HG03066 (cell line): ENCODE data around the gene GSTM1.
"Not testable (repeated sequence)": the region's sequence is repeated elsewhere in the genome, so short reads cannot be mapped to it uniquely, and the experiment has no call there.

Experiments used
- ATAC-seq: cut with Tn5 transposase; IDR thresholded peaks from one replicate; pipeline ENCODE4 v1.9.1; 2021; ENCODE audit warnings: low read depth; ENCODE audit not compliant: unreplicated experiment

Gene GSTM1

GRCh38 chr1:109695138-109695537 lies 7.5 kb downstream of the GSTM1 start:
- ATAC-seq, result not testable (repeated sequence)

- ATAC-seq, result no peak
These were observed 9.4 kb downstream of the GSTM1 start for GRCh38 chr1:109697066-109697465.

- not testable (repeated sequence) for ATAC-seq
These were observed 10.2 kb downstream of the GSTM1 start for GRCh38 chr1:109697861-109698260.

GRCh38 chr1:109702940-109703339 lies 15.3 kb downstream of the GSTM1 start:
- not testable (repeated sequence) for ATAC-seq

GRCh38 chr1:109704173-109704572 lies 16.6 kb downstream of the GSTM1 start:
- no peak for ATAC-seq

GRCh38 chr1:109705411-109705810 lies 17.8 kb downstream of the GSTM1 start:
- no peak for ATAC-seq

GRCh38 chr1:109708949-109709348 lies 21.3 kb downstream of the GSTM1 start:
- ATAC-seq, result not testable (repeated sequence)

GRCh38 chr1:109709822-109710221 lies 22.2 kb downstream of the GSTM1 start:
- ATAC-seq, result not testable (repeated sequence)

- ATAC-seq, result not testable (repeated sequence)
These were observed 24.1 kb downstream of the GSTM1 start, which contains the start of gene GSTM5 for GRCh38 chr1:109711593-109712320. Gene GSTM5 (plus strand): TSS chr1:109712251. CDS start chr1:109712313, 62 bp downstream.

- no peak for ATAC-seq
These were observed 24.8 kb downstream of the GSTM1 start for GRCh38 chr1:109712321-109712864.

- no peak for ATAC-seq
These were observed 26.0 kb downstream of the GSTM1 start for GRCh38 chr1:109713636-109714035.

- ATAC-seq, result no peak
These were observed 27.2 kb downstream of the GSTM1 start for GRCh38 chr1:109714661-109715372.

- no peak for ATAC-seq
These were observed 28.5 kb downstream of the GSTM1 start for GRCh38 chr1:109716121-109716520.

- no peak for ATAC-seq
These were observed 29.0 kb downstream of the GSTM1 start for GRCh38 chr1:109716570-109717090.

GRCh38 chr1:109717729-109718128 lies 30.1 kb downstream of the GSTM1 start:
- ATAC-seq, result no peak

- ATAC-seq, result no peak
These were observed 30.9 kb downstream of the GSTM1 start for GRCh38 chr1:109718495-109718894.

GRCh38 chr1:109719337-109719837 lies 31.8 kb downstream of the GSTM1 start:
- no peak for ATAC-seq

- ATAC-seq, result no peak
These were observed 33.4 kb downstream of the GSTM1 start for GRCh38 chr1:109721042-109721441.

GRCh38 chr1:109721971-109722370 lies 34.4 kb downstream of the GSTM1 start:
- ATAC-seq, result no peak

- no peak for ATAC-seq
These were observed 35.5 kb downstream of the GSTM1 start for GRCh38 chr1:109722908-109723691.
